Body of pancreas (tissue), 4 donors: ENCODE data around the gene LRRC3C.

Source experiments
- POLR2A ChIP-seq, 3 donors: fragments of 450-650 bp; IDR thresholded peaks; one replicate each; pipeline ENCODE4 v1.6.1; 2016; ENCODE audit warnings: antibody characterized with exemption in 3 of 3, mild to moderate bottlenecking in 2 of 3
- TF ChIP-seq, protein P1 (sequence below), 7 experiments: fragments of 450-650 bp in 4 of 7; fragments of 200-600 bp in 3 of 7; sonication (generic) in 3 of 7; IDR thresholded peaks; one replicate each; pipeline ENCODE4 v1.5.1; 2016 to 2019; ENCODE audit warnings: antibody characterized with exemption in 7 of 7

DNA sequence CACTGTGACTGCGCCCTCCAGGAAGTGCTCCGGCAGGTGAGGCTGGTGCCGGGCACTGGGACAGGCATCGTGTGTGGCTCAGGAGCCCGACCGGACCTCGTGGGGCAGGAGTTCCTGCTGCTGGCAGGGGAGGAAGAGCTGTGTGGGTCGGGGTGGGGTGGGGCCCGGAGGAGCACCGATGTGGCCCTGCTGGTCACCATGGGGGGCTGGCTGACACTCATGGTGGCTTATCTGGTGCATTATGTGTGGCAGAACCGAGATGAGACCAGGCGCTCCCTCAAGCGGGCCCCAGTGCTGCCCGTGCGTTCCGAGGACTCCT is 16.8 kb downstream of the LRRC3C start:
- TF ChIP-seq, protein P1, sequence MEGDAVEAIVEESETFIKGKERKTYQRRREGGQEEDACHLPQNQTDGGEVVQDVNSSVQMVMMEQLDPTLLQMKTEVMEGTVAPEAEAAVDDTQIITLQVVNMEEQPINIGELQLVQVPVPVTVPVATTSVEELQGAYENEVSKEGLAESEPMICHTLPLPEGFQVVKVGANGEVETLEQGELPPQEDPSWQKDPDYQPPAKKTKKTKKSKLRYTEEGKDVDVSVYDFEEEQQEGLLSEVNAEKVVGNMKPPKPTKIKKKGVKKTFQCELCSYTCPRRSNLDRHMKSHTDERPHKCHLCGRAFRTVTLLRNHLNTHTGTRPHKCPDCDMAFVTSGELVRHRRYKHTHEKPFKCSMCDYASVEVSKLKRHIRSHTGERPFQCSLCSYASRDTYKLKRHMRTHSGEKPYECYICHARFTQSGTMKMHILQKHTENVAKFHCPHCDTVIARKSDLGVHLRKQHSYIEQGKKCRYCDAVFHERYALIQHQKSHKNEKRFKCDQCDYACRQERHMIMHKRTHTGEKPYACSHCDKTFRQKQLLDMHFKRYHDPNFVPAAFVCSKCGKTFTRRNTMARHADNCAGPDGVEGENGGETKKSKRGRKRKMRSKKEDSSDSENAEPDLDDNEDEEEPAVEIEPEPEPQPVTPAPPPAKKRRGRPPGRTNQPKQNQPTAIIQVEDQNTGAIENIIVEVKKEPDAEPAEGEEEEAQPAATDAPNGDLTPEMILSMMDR (IDR thresholded peaks at IDR 0.05): no peak
- no peak for TF ChIP-seq POLR2A (IDR thresholded peaks at IDR 0.05)
